Measurements from ENCODE around the gene SERPINE2.

SERPINE2 gene

DNA sequence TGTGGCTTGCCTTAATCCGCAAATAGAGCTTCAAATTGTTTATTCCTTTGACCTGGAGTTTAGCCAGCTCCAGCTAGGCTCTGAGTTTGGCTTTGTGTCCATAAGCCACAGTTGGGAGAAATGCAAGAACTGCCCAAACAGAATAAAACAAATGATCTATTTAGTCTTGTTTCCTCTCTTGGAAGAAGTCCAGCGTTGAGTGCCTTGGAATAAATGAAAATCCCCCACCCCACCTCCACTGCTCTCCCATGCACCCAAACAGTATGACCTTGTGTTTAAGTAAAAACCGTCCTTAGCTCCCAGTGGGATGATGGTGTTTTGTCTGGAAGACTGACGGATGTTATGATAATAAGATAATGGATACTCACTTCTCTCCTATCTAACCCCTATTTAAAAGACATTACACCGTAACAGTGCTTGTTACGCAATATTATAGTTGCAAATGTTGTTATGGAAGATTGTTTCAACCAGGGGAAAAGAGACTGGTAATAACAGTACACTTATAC, 3.2 kb upstream of the SERPINE2 start:
- peak in 5 of 14 donors; percentile 14 to 76 (median 45) for DNase-seq

- peak in 9 of 14 donors; percentile 14 to 80 (median 38) for DNase-seq
Measured at GRCh38 chr2:224041554-224041953, 2.5 kb upstream of the SERPINE2 start.

- DNase-seq: peak in 1 of 14 donors; percentile 22
Measured at GRCh38 chr2:224040753-224041152, 1.7 kb upstream of the SERPINE2 start.

DNA sequence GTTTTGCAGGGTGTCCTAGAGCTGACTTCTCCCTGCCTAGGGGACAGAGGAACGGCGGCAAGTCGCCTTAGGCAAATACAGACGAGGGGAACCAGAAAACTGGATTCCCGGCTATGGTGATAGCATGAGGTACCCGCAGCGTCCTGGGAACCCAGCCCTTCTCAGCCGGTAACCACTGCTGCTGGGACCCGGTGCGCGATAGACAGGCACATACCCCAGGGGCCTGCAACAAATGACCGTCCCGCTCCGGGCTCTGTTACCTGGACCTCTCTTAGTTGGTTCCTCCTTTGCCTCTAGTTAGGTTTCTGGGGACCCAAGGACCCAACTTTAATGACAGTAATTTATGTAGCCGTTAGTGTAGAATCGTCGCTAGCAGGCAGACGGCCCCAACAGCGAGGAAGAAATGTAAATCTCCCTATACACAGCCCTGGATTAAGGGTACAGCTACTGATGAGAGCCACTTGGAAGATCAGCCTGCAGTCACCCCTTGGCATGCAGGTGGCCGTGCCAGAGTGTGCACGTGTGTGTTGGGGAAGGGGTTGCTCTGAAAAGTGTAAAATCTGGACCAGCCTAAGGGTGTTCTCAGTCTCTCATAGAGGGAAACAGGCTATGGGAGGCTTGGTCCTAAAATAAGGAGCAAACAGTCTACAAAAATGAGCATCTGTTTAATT, 819 bp upstream of the SERPINE2 start:
- peak in 2 of 14 donors; percentile 53 to 88 for DNase-seq

DNA sequence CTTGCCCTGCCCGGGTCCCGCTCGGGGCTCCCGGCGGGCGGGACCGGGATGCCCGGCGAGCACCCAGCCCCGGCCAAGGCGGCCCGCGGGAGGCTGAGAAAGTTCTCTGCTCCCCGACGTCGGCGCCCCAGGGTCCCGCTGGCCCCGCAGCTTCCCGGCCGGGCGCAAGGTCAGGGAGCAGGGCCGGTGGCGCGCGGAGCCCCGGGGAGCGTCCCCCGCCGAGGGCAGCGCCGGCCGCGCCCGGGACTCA, 331 bp downstream of the SERPINE2 start:
- DNase-seq: peak in 1 of 14 donors; percentile 60

- peak in 4 of 14 donors; percentile 11 to 21 (median 18) for DNase-seq
Measured at GRCh38 chr2:224038049-224038829, 847 bp downstream of the SERPINE2 start.

GRCh38 chr2:224036731-224037361, 2.2 kb downstream of the SERPINE2 start:
- DNase-seq: no peak

GRCh38 chr2:224034017-224034416, 5.1 kb downstream of the SERPINE2 start:
- DNase-seq: peak in 1 of 14 donors; percentile 63

- no peak for DNase-seq
Measured at GRCh38 chr2:224033601-224034000, 5.5 kb downstream of the SERPINE2 start.

DNA sequence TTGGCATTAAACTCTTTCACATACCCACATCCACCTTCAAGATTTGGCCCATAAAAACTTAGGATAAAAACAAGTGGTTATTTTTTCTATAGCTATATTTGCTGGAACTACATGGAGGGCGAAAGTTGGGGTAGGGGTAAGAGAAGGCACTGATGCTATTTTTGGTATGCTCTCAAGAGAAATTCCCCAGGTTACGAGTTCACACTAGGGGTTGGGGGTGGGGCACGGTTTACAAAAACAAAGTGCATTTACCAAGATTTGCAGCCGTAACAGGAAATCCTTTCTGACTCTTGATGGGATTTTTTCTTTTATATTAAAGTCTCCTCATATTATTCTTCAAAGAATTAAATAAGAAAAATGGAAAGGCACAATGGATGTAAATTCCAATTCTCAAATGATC, 6.8 kb downstream of the SERPINE2 start:
- DNase-seq: no peak

DNA sequence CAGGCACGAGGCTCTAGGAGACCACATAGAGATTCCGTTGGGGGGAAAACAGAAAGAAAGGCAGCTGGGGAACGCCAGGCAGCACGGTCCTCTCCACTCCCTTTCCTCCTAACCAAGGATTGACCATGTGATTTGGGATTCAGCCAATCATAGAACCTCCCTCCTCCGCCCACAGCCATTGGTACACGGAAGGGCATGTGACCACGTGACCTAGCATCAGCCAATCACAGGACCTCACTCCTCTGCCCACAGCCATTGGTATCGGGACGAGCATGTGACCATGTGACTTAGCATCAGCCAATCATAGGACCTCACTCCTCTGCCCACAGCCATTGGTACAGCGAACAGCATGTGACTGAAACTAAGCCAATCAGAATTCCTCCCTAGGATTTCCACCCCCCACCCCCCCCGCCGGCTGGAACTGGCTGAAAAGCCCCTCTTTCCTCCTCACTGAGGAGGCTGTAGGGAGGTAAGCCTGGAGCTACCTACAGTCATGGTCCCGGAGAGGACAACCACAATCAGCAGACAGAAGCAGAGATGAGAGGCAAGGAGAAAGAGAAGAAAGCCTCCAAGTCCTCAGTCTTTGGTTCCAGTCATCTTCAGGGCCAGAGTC, 7.6 kb downstream of the SERPINE2 start:
- no peak for DNase-seq

- no peak for DNase-seq
Measured at GRCh38 chr2:224030786-224031185, 8.3 kb downstream of the SERPINE2 start.

GRCh38 chr2:224029876-224030275, 9.2 kb downstream of the SERPINE2 start:
- no peak for DNase-seq

- no peak for DNase-seq
Measured at GRCh38 chr2:224027931-224028330, 11.2 kb downstream of the SERPINE2 start.

DNA sequence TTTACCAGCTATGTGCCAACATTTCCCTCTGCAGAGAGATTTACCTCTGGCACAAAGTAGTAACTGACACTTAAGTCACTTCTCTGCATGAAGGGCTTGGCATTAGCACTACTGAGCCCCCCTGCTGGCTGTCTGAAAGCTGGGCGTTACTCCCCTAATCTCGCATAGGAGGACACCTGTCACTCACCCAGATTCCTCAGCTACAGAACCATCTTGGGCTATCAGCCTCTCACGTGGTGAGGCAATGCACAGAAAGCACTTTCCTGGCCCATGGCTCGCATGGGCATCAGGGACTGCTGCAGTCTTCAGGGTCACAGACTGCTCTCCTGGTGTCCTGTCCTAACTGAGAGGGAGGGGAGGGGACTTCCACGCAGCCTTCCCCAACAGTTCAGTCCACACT, 12.0 kb downstream of the SERPINE2 start:
- no peak for DNase-seq

- DNase-seq: no peak
Measured at GRCh38 chr2:224025874-224026273, 13.2 kb downstream of the SERPINE2 start.

- DNase-seq: no peak
Measured at GRCh38 chr2:224024270-224024669, 14.8 kb downstream of the SERPINE2 start.

DNA sequence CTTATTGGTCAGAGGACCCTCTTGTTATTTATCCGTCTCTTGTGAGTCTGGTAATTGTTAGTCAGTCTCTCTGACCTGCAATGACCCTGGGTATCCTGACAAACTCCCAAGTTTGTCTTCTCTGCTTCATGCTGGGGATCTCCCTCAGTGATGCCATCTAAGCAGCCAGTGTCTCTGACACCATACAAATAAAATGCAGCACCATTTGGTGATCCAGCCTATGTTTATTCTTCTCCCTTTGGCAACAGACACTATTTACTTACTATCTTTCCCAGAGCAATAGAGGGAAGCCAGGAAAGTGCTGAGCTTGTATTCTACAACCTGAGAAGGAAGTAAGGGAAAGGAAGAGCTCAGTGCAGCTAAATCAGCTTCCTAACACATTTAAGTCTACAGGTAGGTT, 15.9 kb downstream of the SERPINE2 start:
- DNase-seq: no peak

- DNase-seq: no peak
Measured at GRCh38 chr2:224022486-224022885, 16.6 kb downstream of the SERPINE2 start.

GRCh38 chr2:224020523-224020922, 18.6 kb downstream of the SERPINE2 start:
- DNase-seq: no peak

DNA sequence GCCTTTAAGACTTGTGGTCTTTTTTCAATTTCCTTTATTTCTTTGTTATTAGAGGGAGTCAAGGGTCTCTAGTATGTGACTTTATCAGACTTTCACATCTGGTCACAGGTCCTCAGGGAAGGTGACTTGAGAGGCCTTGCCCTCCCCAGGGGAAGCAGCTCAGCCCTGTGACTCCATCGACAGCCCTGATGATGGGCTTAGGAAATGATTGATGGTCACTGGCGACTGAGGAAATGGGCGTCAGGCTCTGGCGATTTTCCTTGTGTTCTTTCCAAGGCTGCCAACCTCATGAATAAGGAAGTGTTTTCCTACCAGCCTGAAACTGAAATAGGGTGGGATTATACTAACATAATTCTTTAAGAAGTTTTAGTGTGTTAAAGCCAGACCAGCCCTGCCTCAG, 21.1 kb downstream of the SERPINE2 start:
- peak in 2 of 14 donors; percentile 11 to 30 for DNase-seq

DNA sequence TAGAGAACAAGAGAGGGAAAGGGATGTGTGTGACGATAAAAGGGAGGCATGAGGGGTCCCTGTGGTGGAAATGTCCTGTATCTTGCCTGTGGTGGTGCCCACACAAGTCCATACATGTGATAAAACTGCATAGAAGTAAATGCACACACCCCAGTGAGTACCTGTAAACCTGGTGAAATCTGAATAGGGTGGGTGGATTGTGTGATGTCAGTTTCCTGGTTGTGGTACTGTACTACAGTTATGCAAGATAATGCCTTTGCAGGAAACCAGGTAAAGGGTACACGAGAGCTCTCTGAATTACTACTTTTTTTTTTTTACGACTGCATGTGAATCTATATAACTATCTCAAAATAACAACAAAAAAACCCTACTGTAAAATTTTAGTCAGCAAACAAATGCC, 22.1 kb downstream of the SERPINE2 start:
- DNase-seq: no peak

GRCh38 chr2:224014336-224014735, 24.8 kb downstream of the SERPINE2 start:
- DNase-seq: no peak
